H1 (cell line): Measurements from ENCODE around the gene GNA12. TPM values are rescaled to one million over a fixed set of nuclear protein-coding genes. Genes with fewer than 3 reads are reported as not detected.

Source experiments
- CTCF ChIA-PET: fragments of 300-600 bp; sonication (Branson Sonifier 250); formaldehyde crosslinking; loops from one replicate; lab custom pipeline; 2021; ENCODE audit not compliant: partially characterized antibody; lab: Charles Lee
- POLR2A ChIA-PET: fragments of 300-600 bp; sonication (Branson Sonifier 250); formaldehyde crosslinking; loops from one replicate; lab custom pipeline; 2021; ENCODE audit warnings: inconsistent platforms; ENCODE audit not compliant: partially characterized antibody; lab: Charles Lee
- DNase-seq, 2 experiments: peaks; one replicate each; pipeline versions ENCODE4 v3.0.0 to v3.0.0-alpha.2; 2010 to 2022; ENCODE audit warnings: low spot score in 2 of 2, low read depth in 1 of 2, mixed read lengths in 1 of 2
- FAIRE-seq: peaks from 2 replicates; lab custom pipeline; 2011; peaks lifted over from hg19 to GRCh38; lab: Jason Lieb, UNC
- H2AFZ ChIP-seq: 2 replicates; pipeline ENCODE4 v1.8.1; 2012; ENCODE audit warnings: low read length, inconsistent platforms
- H2AK5ac ChIP-seq: 2 replicates; pipeline ENCODE4 v1.6.1; 2013; ENCODE audit warnings: low read depth, low read length
- H2BK120ac ChIP-seq: replicated peaks from 2 replicates; pipeline ENCODE3; 2013; ENCODE audit warnings: low read depth, low read length, inconsistent platforms
- H2BK12ac ChIP-seq: 2 replicates; pipeline ENCODE4 v1.6.1; 2013; ENCODE audit warnings: low read depth, low read length
- H2BK15ac ChIP-seq: 2 replicates; pipeline ENCODE4 v1.6.1; 2013; ENCODE audit warnings: low read length
- H2BK20ac ChIP-seq: 2 replicates; pipeline ENCODE4 v1.6.1; 2013; ENCODE audit warnings: low read length
- H2BK5ac ChIP-seq: 2 replicates; pipeline ENCODE4 v1.6.1; 2013; ENCODE audit warnings: low read depth, low read length
- H3K14ac ChIP-seq: 2 replicates; pipeline ENCODE4 v1.6.1; 2013; ENCODE audit warnings: inconsistent platforms; ENCODE audit not compliant: insufficient read length
- H3K18ac ChIP-seq: 2 replicates; pipeline ENCODE4 v1.6.1; 2013; ENCODE audit warnings: low read length; ENCODE audit errors: extremely low read depth
- H3K23ac ChIP-seq: 2 replicates; pipeline ENCODE4 v1.6.1; 2013; ENCODE audit warnings: inconsistent platforms; ENCODE audit not compliant: insufficient read length
- H3K23me2 ChIP-seq: 2 replicates; pipeline ENCODE4 v1.6.1; 2013; ENCODE audit warnings: low read depth, low read length
- H3K27ac ChIP-seq: 2 replicates; pipeline ENCODE4 v1.6.1; 2011; ENCODE audit warnings: low read depth, low read length, inconsistent platforms
- H3K27me3 ChIP-seq, 4 experiments: replicated peaks in 1 of 4; 1 replicate in 1 of 4; 2 replicates in 3 of 4; pipeline versions ENCODE4 v1.6.1 to v1.8.1; 2011 to 2013; ENCODE audit warnings: low read length in 3 of 4, mild to moderate bottlenecking in 3 of 4, inconsistent platforms in 2 of 4, mixed read lengths in 2 of 4, moderate library complexity in 1 of 4; ENCODE audit not compliant: control insufficient read depth in 3 of 4, insufficient read depth in 3 of 4; ENCODE audit errors: extremely low read depth in 1 of 4
- H3K36me3 ChIP-seq, 4 experiments: 2 replicates each; pipeline versions ENCODE4 v1.6.1 to v1.8.1; 2011 to 2013; ENCODE audit warnings: mild to moderate bottlenecking in 4 of 4, low read length in 3 of 4, moderate library complexity in 2 of 4, control low read depth in 1 of 4, inconsistent platforms in 1 of 4; ENCODE audit not compliant: insufficient read depth in 4 of 4, control insufficient read depth in 2 of 4
- H3K4ac ChIP-seq: replicated peaks from 2 replicates; pipeline ENCODE3; 2013; ENCODE audit warnings: low read length, low read depth, mixed read lengths, inconsistent platforms; ENCODE audit not compliant: insufficient read length
- H3K4me1 ChIP-seq, 4 experiments: replicated peaks in 1 of 4; 1 replicate in 1 of 4; 2 replicates in 3 of 4; pipeline versions ENCODE4 v1.6.1 to v1.8.1; 2011 to 2013; ENCODE audit warnings: low read length in 3 of 4, inconsistent platforms in 2 of 4, mixed read lengths in 1 of 4; ENCODE audit not compliant: insufficient read depth in 4 of 4, control insufficient read depth in 3 of 4
- H3K4me2 ChIP-seq, 2 experiments: 2 replicates each; pipeline versions ENCODE4 v1.6.1 to v1.8.1; 2011 to 2013; ENCODE audit warnings: low read depth in 2 of 2, low read length in 2 of 2, control low read depth in 1 of 2, inconsistent platforms in 1 of 2, mild to moderate bottlenecking in 1 of 2; ENCODE audit not compliant: insufficient read depth in 1 of 2
- H3K4me3 ChIP-seq, 4 experiments: fragments of 200-600, 300-600 bp in 1 of 4; sonication (generic), shearing (Covaris generic), sonication (Bioruptor Twin) in 1 of 4; 2 replicates each; pipeline versions ENCODE4 v1.5.1 to v1.8.1; 2011 to 2016; ENCODE audit warnings: low read length in 4 of 4, low read depth in 3 of 4, control low read depth in 2 of 4, inconsistent platforms in 2 of 4, mild to moderate bottlenecking in 2 of 4, mixed read lengths in 1 of 4, moderate library complexity in 1 of 4; ENCODE audit not compliant: insufficient read depth in 2 of 4; ENCODE audit errors: extremely low read depth in 1 of 4
- H3K56ac ChIP-seq: replicated peaks from 2 replicates; pipeline ENCODE3; 2013; ENCODE audit warnings: low read depth, mild to moderate bottlenecking, mixed read lengths, low read length, inconsistent platforms; ENCODE audit not compliant: insufficient read length
- H3K79me1 ChIP-seq: 2 replicates; pipeline ENCODE4 v1.6.1; 2013; ENCODE audit warnings: low read depth, low read length, control low read depth
- H3K79me2 ChIP-seq, 2 experiments: 2 replicates each; pipeline versions ENCODE4 v1.6.1 to v1.8.1; 2012 to 2013; ENCODE audit warnings: low read length in 2 of 2, mild to moderate bottlenecking in 2 of 2, inconsistent platforms in 1 of 2; ENCODE audit not compliant: insufficient read depth in 2 of 2, control insufficient read depth in 1 of 2
- H3K9ac ChIP-seq, 4 experiments: replicated peaks in 1 of 4; 1 replicate in 1 of 4; 2 replicates in 3 of 4; pipeline versions ENCODE4 v1.6.1 to v1.8.1; 2011 to 2013; ENCODE audit warnings: low read depth in 3 of 4, low read length in 3 of 4, control low read depth in 2 of 4, mild to moderate bottlenecking in 2 of 4, moderate library complexity in 2 of 4, inconsistent platforms in 1 of 4; ENCODE audit errors: extremely low read depth in 1 of 4
- H3K9me3 ChIP-seq, 2 experiments: 2 replicates each; pipeline versions ENCODE4 v1.6.1 to v1.8.1; 2012 to 2013; ENCODE audit warnings: mild to moderate bottlenecking in 2 of 2, moderate library complexity in 2 of 2, control low read depth in 1 of 2, inconsistent platforms in 1 of 2, low read depth in 1 of 2, low read length in 1 of 2, mixed read lengths in 1 of 2; ENCODE audit not compliant: insufficient read depth in 2 of 2
- H4K20me1 ChIP-seq, 2 experiments: replicated peaks in 1 of 2; 2 replicates each; pipeline versions ENCODE3 to v1.8.1; 2011 to 2013; ENCODE audit warnings: inconsistent platforms in 2 of 2, low read length in 2 of 2, mild to moderate bottlenecking in 1 of 2; ENCODE audit not compliant: insufficient read depth in 2 of 2, control insufficient read depth in 1 of 2
- H4K5ac ChIP-seq: 2 replicates; pipeline ENCODE4 v1.6.1; 2013; ENCODE audit warnings: low read length, low read depth, mixed read lengths, inconsistent platforms; ENCODE audit not compliant: insufficient read length
- H4K8ac ChIP-seq: 2 replicates; pipeline ENCODE4 v1.8.0; 2013; ENCODE audit warnings: mild to moderate bottlenecking, moderate library complexity, low read length, inconsistent platforms; ENCODE audit not compliant: insufficient read depth; ENCODE audit errors: extremely low read depth
- H4K91ac ChIP-seq: replicated peaks from 2 replicates; pipeline ENCODE3; 2013; ENCODE audit warnings: low read length, mixed read lengths, inconsistent platforms; ENCODE audit not compliant: insufficient read length
- CBX8 ChIP-seq: fragments of 300-800, 300-1000 bp; sonication (generic); IDR thresholded peaks from 2 replicates; pipeline ENCODE4 v1.7.1; 2016; ENCODE audit warnings: low read depth, low read length, borderline replicate concordance
- CHD1 ChIP-seq: IDR thresholded peaks from 2 replicates; pipeline ENCODE4 v1.6.1; 2012; ENCODE audit warnings: low read depth, low read length, improper control_type of control experiment
- CREB1 ChIP-seq: IDR thresholded peaks from 2 replicates; pipeline ENCODE4 v1.6.1; 2012; ENCODE audit warnings: inconsistent platforms
- CTBP2 ChIP-seq: IDR thresholded peaks from 2 replicates; pipeline ENCODE4 v1.7.0; 2011; ENCODE audit warnings: borderline replicate concordance, mild to moderate bottlenecking, moderate library complexity, mixed read lengths, low read length; ENCODE audit not compliant: insufficient read depth, insufficient read length
- EGR1 ChIP-seq: IDR thresholded peaks from 2 replicates; pipeline ENCODE4 v1.6.1; 2011; ENCODE audit warnings: low read depth, low read length, borderline replicate concordance
- EZH2 ChIP-seq: fragments of 200-600 bp; sonication (generic); IDR thresholded peaks from 2 replicates; pipeline ENCODE4 v1.7.1; 2012; ENCODE audit warnings: low read depth, mild to moderate bottlenecking, moderate library complexity, low read length, inconsistent platforms; ENCODE audit not compliant: severe bottlenecking
- JUN ChIP-seq: IDR thresholded peaks from 2 replicates; pipeline ENCODE4 v1.6.1; 2011; ENCODE audit warnings: low read depth, mild to moderate bottlenecking, improper control_type of control experiment, low read length
- NANOG ChIP-seq: IDR thresholded peaks from 2 replicates; pipeline ENCODE4 v1.6.1; 2011; ENCODE audit warnings: low read length, low read depth, mild to moderate bottlenecking, inconsistent platforms; ENCODE audit not compliant: insufficient read depth, poor library complexity, severe bottlenecking
- POU5F1 ChIP-seq: IDR thresholded peaks from 2 replicates; pipeline ENCODE4 v1.6.1; 2011; ENCODE audit warnings: low read depth, mild to moderate bottlenecking, low read length, moderate library complexity
- RXRA ChIP-seq: IDR thresholded peaks from 2 replicates; pipeline ENCODE4 v1.6.1; 2011; ENCODE audit warnings: low read depth, mild to moderate bottlenecking, low read length, moderate library complexity; ENCODE audit not compliant: insufficient read depth
- SIN3A ChIP-seq, 2 experiments: IDR thresholded peaks in 1 of 2; conservative IDR thresholded peaks in 1 of 2; 2 replicates each; pipeline ENCODE4 v1.6.1; 2011 to 2012; ENCODE audit warnings: low read length in 2 of 2, improper control_type of control experiment in 1 of 2, low read depth in 1 of 2, mild to moderate bottlenecking in 1 of 2
- SIX5 ChIP-seq: IDR thresholded peaks from 2 replicates; pipeline ENCODE4 v1.6.1; 2011; ENCODE audit warnings: mild to moderate bottlenecking, low read depth, low read length
- WGBS, 2 experiments: shearing (Covaris generic) in 1 of 2; methylation state at CpG; one replicate each; pipeline versions ENCODE4 v1.1.6 to v1.1.7; 2013 to 2015; ENCODE audit warnings: low lambda C conversion rate in 2 of 2, mixed read lengths in 2 of 2, inconsistent platforms in 1 of 2, low coverage in 1 of 2, missing lambda C conversion rate in 1 of 2; ENCODE audit not compliant: insufficient replicate concordance in 2 of 2, insufficient coverage in 1 of 2, insufficient read length in 1 of 2; ENCODE audit errors: extremely low coverage in 1 of 2, missing lambda C conversion rate in 1 of 2; 5-methylcytosine and 5-hydroxymethylcytosine counted together
- polyA plus RNA-seq, 7 experiments: library from polyadenylated mRNA; depleted of rRNA in 3 of 7; stranded (reverse) in 5 of 7; unstranded in 2 of 7; fragments of >200 nt in 5 of 7; fragments of 200-250 nt in 2 of 7; gene quantifications; 1 replicate in 5 of 7; 2 replicates in 1 of 7; 4 replicates in 1 of 7; pipeline versions ENCODE4 v1.2.1 to v1.2.3, GENCODE V29; 2011 to 2013; ENCODE audit warnings: missing spikeins in 2 of 7, mixed read lengths in 2 of 7
- total RNA-seq: library from RNA; stranded (reverse); fragmentation: NEBNext Ultra II Directional; extraction: Animal tissue kit (Norgen Biotek cat#: 25700); gene quantifications from 2 replicates; pipeline ENCODE4 v1.2.1, GENCODE V29; 2021
- TF ChIP-seq, protein P1 (sequence below): IDR thresholded peaks from 2 replicates; pipeline ENCODE4 v1.6.1; 2011; ENCODE audit warnings: low read length, improper control_type of control experiment

The GNA12 gene
- total and polyA plus RNA-seq, 2 of the 8 experiments (the other 6 are each of a cell fraction or from before 2014, with no cell fraction given), result 96.5 to 109 TPM

DNA sequence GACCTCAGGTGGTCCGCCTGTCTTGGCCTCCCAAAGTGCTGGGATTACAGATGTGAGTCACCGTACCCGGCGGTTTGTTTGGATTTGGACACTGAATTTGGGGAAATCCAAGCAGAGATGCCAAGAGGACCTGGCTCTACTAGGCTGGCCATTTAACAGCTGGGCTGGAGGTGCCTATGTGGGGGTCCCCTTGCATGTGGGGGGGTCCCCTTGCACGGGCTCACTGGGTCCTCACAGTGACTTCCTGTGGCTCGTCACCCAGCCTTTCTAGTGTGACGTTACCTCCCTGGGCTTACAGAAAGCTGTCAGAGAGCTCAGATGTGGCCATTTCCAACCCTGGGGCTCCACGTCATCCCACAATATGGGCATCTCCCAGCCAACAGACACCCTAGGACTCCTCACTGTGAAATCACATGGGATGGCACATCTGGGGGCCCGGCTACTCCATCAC lies 49.3 kb upstream of the GNA12 start:
- Histone ChIP-seq H2BK15ac (no peak overlapping the region), H3K79me2 (no peaks in the 10 kb centered on the region), H3K36me3 (no peaks in the 10 kb centered on the region), H2AK5ac (no peak overlapping the region), H3K79me1 (no peaks in the 10 kb centered on the region), H2BK20ac (no peak overlapping the region), H4K20me1 (no peaks in the 10 kb centered on the region), H2AFZ (no peak overlapping the region), H3K4me2 (no peak overlapping the region), H3K27me3 (no peaks in the 10 kb centered on the region), H3K56ac (no peak overlapping the region), H4K91ac (no peak overlapping the region), H2BK12ac (no peak overlapping the region), H3K14ac (no peak overlapping the region), H3K18ac (no peak overlapping the region), H3K4me1 (no peaks in the 10 kb centered on the region; a peak in 1 of 7 replicates), H3K4ac (no peak overlapping the region), H3K27ac (no peak overlapping the region), H4K5ac (no peak overlapping the region), H2BK5ac (no peak overlapping the region), H3K9ac (no peak overlapping the region), H3K9me3 (no peaks in the 10 kb centered on the region), H3K23ac (no peak overlapping the region), H4K8ac (no peak overlapping the region), H2BK120ac (no peak overlapping the region), H3K4me3 (no peak overlapping the region), H3K23me2 (no peaks in the 10 kb centered on the region)
- ChIA-PET CTCF (interaction anchor here (0.6 to 2.4 kb wide), 9 partner anchors 9 to 172 kb away, joined by 3 to 12 read pairs (median 3); no protein-coding TSS in a partner anchor), POLR2A (interaction anchor here (2.5 kb wide), 1 partner anchor 19 kb away, joined by 9 read pairs; no protein-coding TSS in a partner anchor)
- FAIRE-seq (no peak), DNase-seq (no peak)
- 91% methylated on average over 9 of the region's 9 CpGs; no CpG with 5 or more reads in 1 of the 2 experiments for WGBS, 2 experiments
- TF ChIP-seq CBX8, result no peak
- TF ChIP-seq RXRA, result no peak
- TF ChIP-seq CTBP2, result no peak
- TF ChIP-seq POU5F1, result no peak
- no peak for TF ChIP-seq SIN3A (conservative IDR thresholded peaks at IDR 0.05 in 1 of 2, IDR thresholded peaks at IDR 0.05 in 1 of 2; ENCODE audit: low read depth in 1 of 2, low read length in 2 of 2)
- TF ChIP-seq NANOG, result no peak
- TF ChIP-seq CHD1, result no peak
- no peak for TF ChIP-seq EZH2
- TF ChIP-seq JUN, result no peak
- TF ChIP-seq EGR1, result no peak
- no peak for TF ChIP-seq SIX5
- no peak for TF ChIP-seq CREB1
- TF ChIP-seq, protein P1, sequence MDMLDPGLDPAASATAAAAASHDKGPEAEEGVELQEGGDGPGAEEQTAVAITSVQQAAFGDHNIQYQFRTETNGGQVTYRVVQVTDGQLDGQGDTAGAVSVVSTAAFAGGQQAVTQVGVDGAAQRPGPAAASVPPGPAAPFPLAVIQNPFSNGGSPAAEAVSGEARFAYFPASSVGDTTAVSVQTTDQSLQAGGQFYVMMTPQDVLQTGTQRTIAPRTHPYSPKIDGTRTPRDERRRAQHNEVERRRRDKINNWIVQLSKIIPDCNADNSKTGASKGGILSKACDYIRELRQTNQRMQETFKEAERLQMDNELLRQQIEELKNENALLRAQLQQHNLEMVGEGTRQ, result no peak
